CD14-positive monocyte (primary cell): ENCODE data around the gene KIF3C. TPM values are rescaled to one million over a fixed set of nuclear protein-coding genes. Genes with fewer than 3 reads are reported as not detected.

Experiments
- DNase-seq, 3 donors: peaks; one replicate each; pipeline ENCODE4 v3.0.0-alpha.2; 2011 to 2022
- H2AFZ ChIP-seq: 2 replicates; pipeline ENCODE4 v1.6.0; 2012; ENCODE audit warnings: mild to moderate bottlenecking, low read depth, low read length, inconsistent platforms; ENCODE audit not compliant: insufficient read depth, poor library complexity, severe bottlenecking
- H3K27ac ChIP-seq, 2 donors: 1 replicate in 1 of 2; 2 replicates in 1 of 2; pipeline ENCODE4 v1.5.1; 2012 to 2013; ENCODE audit warnings: low read length in 2 of 2, control low read depth in 1 of 2, inconsistent platforms in 1 of 2, low read depth in 1 of 2, mild to moderate bottlenecking in 1 of 2
- H3K27me3 ChIP-seq, 2 donors: one replicate each; pipeline versions ENCODE4 v1.6.0 to v1.6.1; 2011 to 2013; ENCODE audit warnings: low read length in 2 of 2; ENCODE audit not compliant: control insufficient read depth in 2 of 2, insufficient read depth in 2 of 2
- H3K36me3 ChIP-seq, 2 donors: replicated peaks in 1 of 2; 1 replicate in 1 of 2; 2 replicates in 1 of 2; pipeline versions ENCODE4 v1.5.1 to v1.6.1; 2012 to 2013; ENCODE audit warnings: low read length in 2 of 2, control low read depth in 1 of 2, inconsistent platforms in 1 of 2, mild to moderate bottlenecking in 1 of 2; ENCODE audit not compliant: insufficient read depth in 2 of 2, control insufficient read depth in 1 of 2
- H3K4me1 ChIP-seq, 2 donors: 1 replicate in 1 of 2; 2 replicates in 1 of 2; pipeline versions ENCODE4 v1.5.1 to v1.6.1; 2012 to 2013; ENCODE audit warnings: low read length in 2 of 2, control low read depth in 1 of 2, inconsistent platforms in 1 of 2, mild to moderate bottlenecking in 1 of 2, moderate library complexity in 1 of 2; ENCODE audit not compliant: insufficient read depth in 2 of 2, control insufficient read depth in 1 of 2
- H3K4me2 ChIP-seq: replicated peaks from 2 replicates; pipeline ENCODE3; 2012; ENCODE audit warnings: low read length, moderate library complexity, mild to moderate bottlenecking; ENCODE audit not compliant: poor library complexity, severe bottlenecking; ENCODE audit errors: extremely low read depth
- H3K4me3 ChIP-seq, 3 experiments: fragments of 200-600 bp in 1 of 3; sonication (generic) in 1 of 3; replicated peaks in 1 of 3; 1 replicate in 2 of 3; 2 replicates in 1 of 3; pipeline ENCODE4 v1.5.1; 2011 to 2013; ENCODE audit warnings: low read length in 3 of 3, mild to moderate bottlenecking in 3 of 3, control low read depth in 2 of 3, low read depth in 2 of 3, inconsistent platforms in 1 of 3, moderate library complexity in 1 of 3
- H3K79me2 ChIP-seq: 2 replicates; pipeline ENCODE4 v1.6.0; 2012; ENCODE audit warnings: mild to moderate bottlenecking, control low read depth, inconsistent platforms, low read length, moderate library complexity; ENCODE audit not compliant: insufficient read depth
- H3K9ac ChIP-seq: 2 replicates; pipeline ENCODE4 v1.6.0; 2017; ENCODE audit warnings: low read length, mild to moderate bottlenecking; ENCODE audit not compliant: insufficient read depth, poor library complexity, severe bottlenecking
- H3K9me3 ChIP-seq, 2 donors: replicated peaks in 1 of 2; 1 replicate in 1 of 2; 2 replicates in 1 of 2; pipeline versions ENCODE4 v1.5.1 to v1.6.1; 2012 to 2013; ENCODE audit warnings: low read length in 2 of 2, control low read depth in 1 of 2; ENCODE audit not compliant: control insufficient read depth in 1 of 2, insufficient read depth in 1 of 2
- H4K20me1 ChIP-seq: 2 replicates; pipeline ENCODE4 v1.6.0; 2012; ENCODE audit warnings: mild to moderate bottlenecking, low read length, control low read depth, moderate library complexity; ENCODE audit not compliant: insufficient read depth
- H3K27ac Mint-ChIP-seq, 7 donors: one replicate each; pipeline ENCODE4 v1.8.0; 2020; ENCODE audit warnings: mild to moderate bottlenecking in 7 of 7, mixed read lengths in 7 of 7, moderate library complexity in 6 of 7, inconsistent platforms in 2 of 7
- H3K27me3 Mint-ChIP-seq, 3 donors: one replicate each; pipeline ENCODE4 v1.8.0; 2021 to 2022; ENCODE audit warnings: low read depth in 3 of 3, mild to moderate bottlenecking in 3 of 3, mixed read lengths in 3 of 3, moderate library complexity in 3 of 3, inconsistent platforms in 1 of 3
- H3K36me3 Mint-ChIP-seq, 2 donors: one replicate each; pipeline ENCODE4 v1.8.0; 2020; ENCODE audit warnings: mixed read lengths in 2 of 2, inconsistent platforms in 1 of 2, mild to moderate bottlenecking in 1 of 2
- H3K4me1 Mint-ChIP-seq: one replicate; pipeline ENCODE4 v1.8.0; 2020; ENCODE audit warnings: mild to moderate bottlenecking, mixed read lengths
- H3K4me3 Mint-ChIP-seq, 2 donors: one replicate each; pipeline ENCODE4 v1.8.0; 2020; ENCODE audit warnings: mild to moderate bottlenecking in 2 of 2, mixed read lengths in 2 of 2, moderate library complexity in 1 of 2
- H3K9me3 Mint-ChIP-seq, 7 donors: one replicate each; pipeline ENCODE4 v1.8.0; 2020 to 2022; ENCODE audit warnings: mixed read lengths in 7 of 7, mild to moderate bottlenecking in 6 of 7, moderate library complexity in 6 of 7, inconsistent platforms in 2 of 7
- CTCF ChIP-seq: fragments of 200-600 bp; IDR thresholded peaks from one replicate; pipeline ENCODE4 v1.8.0; 2022; ENCODE audit warnings: antibody characterized with exemption, mild to moderate bottlenecking
- WGBS: methylation state at CpG from one replicate; pipeline ENCODE4 v1.1.5; 2013; ENCODE audit warnings: missing lambda C conversion rate; ENCODE audit not compliant: insufficient coverage; 5-methylcytosine and 5-hydroxymethylcytosine counted together
- intact Hi-C, 2 donors: fragments of 100-400 bp; cut with micrococcal nuclease; formaldehyde crosslinking; loops; one replicate each; pipeline versions ENCODE4 v1.15.0 to v1.15.1; 2023
- polyA plus RNA-seq, 3 donors: library from polyadenylated mRNA; depleted of rRNA in 1 of 3; unstranded in 2 of 3; stranded (reverse) in 1 of 3; fragments of 300-500 nt in 2 of 3; fragments of >200 nt in 1 of 3; fragmentation: Illumina TruSeq in 2 of 3; gene quantifications; 1 replicate in 2 of 3; 2 replicates in 1 of 3; pipeline ENCODE4 v1.2.3, GENCODE V29; 2012 to 2021

KIF3C gene
- polyA plus RNA-seq, 3 donors: 0.28 to 0.97 (median 0.47) TPM

GRCh38 chr2:25991965-25992364 lies 9.7 kb upstream of the KIF3C start:
- no peaks in the 10 kb centered on the region for H3K36me3 ChIP-seq
- no peak overlapping the region for H3K9ac ChIP-seq
- H3K9me3 ChIP-seq: no peaks in the 10 kb centered on the region
- H3K4me1 ChIP-seq: peaks cover 15 to 23% of the 10 kb centered on the region in 2 donors
- intact Hi-C loops: loop anchor here (2.0 to 5.0 kb wide), 3 partner anchors 17 to 153 kb away; partner anchors contain the start of gene RAB10 (in 1 of the 2)
- no peaks in the 10 kb centered on the region for H3K36me3 Mint-ChIP-seq
- peaks cover 0 to 3% (median 0%) of the 10 kb centered on the region in 3 donors for H3K27me3 Mint-ChIP-seq
- H3K27ac ChIP-seq: peak overlapping the region in 1 of 2 donors; percentile 68
- peak overlapping the region; percentile 86 to 95 (median 88) for H3K27ac Mint-ChIP-seq
- peak overlapping the region in 1 of 3 experiments; percentile 68 for H3K4me3 ChIP-seq
- WGBS: 17% methylated on average over 1 of the region's 3 CpGs
- H3K4me1 Mint-ChIP-seq: peaks cover 29% of the 10 kb centered on the region
- H3K27me3 ChIP-seq: no peaks in the 10 kb centered on the region
- H2AFZ ChIP-seq: no peak overlapping the region
- peaks cover 0 to 6% (median 0%) of the 10 kb centered on the region in 7 donors for H3K9me3 Mint-ChIP-seq
- peak overlapping the region; percentile 29 for H3K4me2 ChIP-seq
- peak in 1 of 3 donors; percentile 17 for DNase-seq
- H3K79me2 ChIP-seq: no peaks in the 10 kb centered on the region
- peak overlapping the region in 1 of 2 donors; percentile 62 for H3K4me3 Mint-ChIP-seq
- no peak for TF ChIP-seq CTCF
- no peaks in the 10 kb centered on the region for H4K20me1 ChIP-seq

GRCh38 chr2:25989154-25989553 lies 6.9 kb upstream of the KIF3C start:
- no peaks in the 10 kb centered on the region for H3K79me2 ChIP-seq
- no peak overlapping the region for H3K9ac ChIP-seq
- Mint-ChIP-seq H3K27me3 (peaks cover 0 to 3% (median 2%) of the 10 kb centered on the region in 3 donors), H3K9me3 (peaks cover 0 to 8% (median 0%) of the 10 kb centered on the region in 7 donors), H3K4me1 (peaks cover 28% of the 10 kb centered on the region), H3K27ac (no peak overlapping the region), H3K36me3 (no peaks in the 10 kb centered on the region), H3K4me3 (no peak overlapping the region)
- no peaks in the 10 kb centered on the region for H3K9me3 ChIP-seq
- no peak for DNase-seq
- no peak overlapping the region for H3K4me3 ChIP-seq
- no peaks in the 10 kb centered on the region for H3K36me3 ChIP-seq
- H3K27me3 ChIP-seq: no peaks in the 10 kb centered on the region
- peaks cover 15 to 23% of the 10 kb centered on the region in 2 donors for H3K4me1 ChIP-seq
- no peaks in the 10 kb centered on the region for H4K20me1 ChIP-seq
- intact Hi-C loops: no loop called here
- no CpG with 5 or more reads among the region's 4 CpGs for WGBS
- no peak for TF ChIP-seq CTCF
- no peak overlapping the region for H2AFZ ChIP-seq
- H3K4me2 ChIP-seq: no peak overlapping the region
- H3K27ac ChIP-seq: no peak overlapping the region
